ENCODE data around the gene ANKRD50.

GRCh38 chr4:124713185-124713592 lies 657 bp upstream of the ANKRD50 start:
- TF ChIP-seq POLR2A (IDR thresholded peaks at IDR 0.05; ENCODE audit: low read depth, low read length), result no peak
- TF ChIP-seq POLR2AphosphoS5 (IDR thresholded peaks at IDR 0.05; ENCODE audit: low read depth, low read length), result no peak
- TF ChIP-seq TAF1 (IDR thresholded peaks at IDR 0.05; ENCODE audit: borderline replicate concordance, low read depth, low read length), result no peak

Data from GM12892 (cell line).